Hindlimb muscle (tissue), 1 donor: Measurements from ENCODE around the gene PNMA8B. TPM values are rescaled to one million over a fixed set of nuclear protein-coding genes. Genes with fewer than 3 reads are reported as not detected.
"Not testable (repeated sequence)": the region's sequence is repeated elsewhere in the genome, so short reads cannot be mapped to it uniquely, and the experiment has no call there.

Experiments used
- DNase-seq: peaks from one replicate; pipeline ENCODE4 v3.0.0-alpha.2; 2013
- polyA plus RNA-seq: library from polyadenylated mRNA; unstranded; fragments of 120-200 nt; gene quantifications from one replicate; pipeline ENCODE4 v1.2.1, GENCODE V29; 2013; ENCODE audit not compliant: insufficient read length

Gene PNMA8B
- polyA plus RNA-seq, 1 donor, result 3.0 TPM

DNA sequence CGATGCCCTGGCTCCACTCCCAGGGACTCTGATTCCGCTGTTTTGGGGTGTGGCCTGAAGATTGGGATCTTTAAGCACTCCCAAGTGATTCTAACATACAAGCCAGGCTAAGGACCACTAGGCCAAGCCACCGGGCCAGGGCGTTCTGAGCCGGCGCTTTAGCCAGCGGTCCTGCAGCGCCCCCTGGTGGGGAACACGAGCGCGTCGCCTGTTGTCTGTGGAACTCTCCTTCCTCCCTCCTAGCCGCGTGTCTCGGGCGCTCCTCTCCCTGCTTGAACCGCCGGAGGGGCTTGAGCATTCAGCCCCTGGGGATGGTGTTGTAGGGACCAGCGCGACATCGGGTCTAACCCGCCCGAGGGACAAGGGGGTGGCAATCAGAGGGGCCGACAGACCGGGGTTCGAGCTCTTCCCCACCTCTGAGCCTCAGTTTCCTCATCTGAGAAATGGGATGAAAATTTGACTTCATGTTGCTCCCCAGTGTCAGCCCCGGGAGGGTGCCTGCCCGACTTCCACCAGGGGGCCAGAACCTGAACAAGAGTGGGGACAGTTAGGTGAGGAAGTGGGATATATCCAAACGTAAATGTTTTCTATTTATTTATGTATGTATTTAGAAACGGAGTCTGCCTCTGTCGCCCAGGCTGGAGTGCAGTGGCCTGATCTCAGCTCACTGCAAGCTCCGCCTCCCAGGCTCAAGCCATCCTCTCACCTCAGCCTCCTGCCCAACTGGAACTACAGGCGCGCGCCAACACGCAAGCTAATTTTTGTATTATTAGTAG lies 18.0 kb upstream of the PNMA8B start:
- DNase-seq, result peak; percentile 86

DNA sequence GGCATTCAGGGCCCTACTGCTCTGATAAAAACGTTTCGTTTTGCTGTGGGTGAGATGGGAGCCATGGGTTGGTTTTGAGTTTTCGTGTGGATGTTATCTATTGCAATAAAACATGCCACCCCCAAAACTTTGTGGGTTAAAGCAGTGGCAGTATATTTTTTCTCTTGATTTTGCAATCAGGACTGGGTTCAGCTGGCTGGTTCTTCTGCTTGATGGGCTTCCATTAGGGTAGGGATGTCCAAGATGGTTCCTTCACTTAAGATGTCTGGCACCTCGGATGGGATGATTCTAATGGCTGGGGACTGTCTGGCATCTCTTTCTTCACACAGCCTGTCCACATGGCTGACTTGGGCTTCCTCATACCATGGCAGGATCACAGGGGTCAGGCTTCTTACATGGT lies 15.6 kb upstream of the PNMA8B start:
- no peak for DNase-seq

DNA sequence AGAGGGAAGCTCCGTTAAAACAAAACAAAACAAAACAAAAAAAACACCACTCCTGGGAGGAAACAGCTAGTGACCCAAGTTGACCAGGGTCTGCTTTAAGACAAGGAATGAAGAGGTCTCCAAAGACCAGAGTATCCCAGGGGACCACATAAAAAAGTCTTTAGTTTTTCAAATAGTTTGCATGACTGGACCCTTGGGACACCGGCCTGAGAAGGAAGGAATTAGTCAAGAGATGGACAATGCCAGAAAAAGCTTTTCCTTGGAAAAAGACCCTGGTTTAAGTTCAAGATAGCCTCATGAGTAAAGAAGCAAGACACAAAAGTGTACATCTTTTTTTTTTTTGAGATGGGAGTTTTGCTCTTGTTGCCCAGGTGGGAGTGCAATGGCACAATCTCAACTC lies 12.5 kb upstream of the PNMA8B start:
- DNase-seq, result no peak

DNA sequence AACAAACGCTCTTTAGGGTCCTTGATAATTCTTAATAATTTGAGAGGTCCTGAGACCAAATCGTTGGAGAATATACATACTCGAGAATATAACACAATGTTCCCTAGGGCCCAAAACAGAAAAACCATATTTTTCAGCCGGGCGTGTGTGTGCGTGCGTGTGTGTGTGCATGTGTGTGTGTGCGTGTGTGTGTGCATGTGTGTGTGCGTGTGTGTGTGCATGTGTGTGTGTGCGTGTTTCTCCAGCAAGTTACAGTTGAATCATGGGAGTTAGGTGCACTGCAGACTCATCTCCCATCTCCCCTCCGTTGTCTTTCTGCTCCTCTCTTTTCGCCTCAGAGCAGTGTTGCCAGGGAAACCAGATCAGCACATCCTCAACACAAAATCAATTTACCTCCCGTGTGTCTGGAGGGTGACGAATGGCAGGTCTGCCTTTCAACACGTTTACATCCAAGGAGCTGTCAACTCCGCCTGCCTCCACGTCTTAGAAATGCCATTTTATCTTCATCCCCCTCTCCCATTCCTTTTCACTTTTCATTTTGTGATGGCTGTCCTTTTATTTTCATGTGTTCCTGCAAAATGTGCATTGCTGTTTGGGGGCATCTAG lies 8.3 kb upstream of the PNMA8B start:
- DNase-seq, result no peak

DNA sequence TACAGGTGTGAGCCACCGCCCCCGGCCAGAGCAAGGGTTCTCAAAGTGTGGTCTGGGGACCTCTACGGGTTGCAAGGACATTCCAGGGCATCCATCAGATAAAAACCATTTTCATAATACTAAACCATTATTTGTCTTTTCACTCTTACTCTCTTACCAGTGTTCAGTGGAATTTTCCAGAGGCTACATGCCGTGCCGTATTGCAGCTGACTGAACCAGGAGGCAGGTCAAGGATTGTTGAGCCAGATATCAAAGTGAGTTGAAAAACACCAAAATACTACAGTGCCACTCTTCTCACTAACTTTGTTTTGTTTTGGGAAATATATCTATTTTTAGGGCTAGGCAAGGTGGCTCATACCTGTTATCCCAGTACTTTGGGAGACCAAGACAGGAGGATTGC lies 7.2 kb upstream of the PNMA8B start:
- DNase-seq, result no peak

DNA sequence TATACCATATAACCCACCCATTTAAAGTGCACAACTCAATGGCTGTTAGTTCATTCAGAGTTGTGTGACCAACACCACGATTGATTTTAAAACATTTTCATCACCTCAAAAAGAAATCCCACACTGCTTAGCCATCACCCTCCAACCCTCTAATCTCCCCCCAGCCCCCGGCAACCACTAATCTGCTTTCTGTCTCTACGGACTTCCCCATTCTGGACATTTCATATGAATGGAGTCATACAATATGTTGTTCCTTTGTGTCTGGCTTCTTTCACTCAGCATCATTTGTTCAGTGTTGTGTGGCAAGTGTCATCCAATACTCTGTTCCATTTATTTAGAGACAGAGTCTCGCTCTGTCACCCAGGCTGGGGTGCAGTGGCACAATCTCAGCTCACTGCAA lies 4.0 kb upstream of the PNMA8B start:
- DNase-seq, result no peak

DNA sequence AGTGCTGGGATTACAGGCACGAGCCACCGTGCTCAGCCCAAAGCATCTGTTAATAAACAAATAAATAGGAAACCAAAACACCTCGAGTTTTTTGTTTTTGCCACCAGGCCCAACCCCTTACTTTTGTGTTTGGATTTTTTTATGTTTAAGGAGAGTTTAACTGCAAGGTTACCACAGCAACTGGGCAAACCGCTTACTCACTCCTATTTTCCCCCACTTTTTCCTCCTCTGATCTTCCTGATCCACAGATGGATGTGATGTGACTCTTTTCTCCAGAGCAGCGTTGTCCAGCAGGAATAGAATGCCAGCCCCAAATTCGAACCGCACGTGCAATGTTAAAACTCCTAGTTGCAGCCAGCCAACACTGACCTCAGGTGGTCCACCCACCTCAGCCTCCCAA lies 2.1 kb upstream of the PNMA8B start:
- no peak for DNase-seq

DNA sequence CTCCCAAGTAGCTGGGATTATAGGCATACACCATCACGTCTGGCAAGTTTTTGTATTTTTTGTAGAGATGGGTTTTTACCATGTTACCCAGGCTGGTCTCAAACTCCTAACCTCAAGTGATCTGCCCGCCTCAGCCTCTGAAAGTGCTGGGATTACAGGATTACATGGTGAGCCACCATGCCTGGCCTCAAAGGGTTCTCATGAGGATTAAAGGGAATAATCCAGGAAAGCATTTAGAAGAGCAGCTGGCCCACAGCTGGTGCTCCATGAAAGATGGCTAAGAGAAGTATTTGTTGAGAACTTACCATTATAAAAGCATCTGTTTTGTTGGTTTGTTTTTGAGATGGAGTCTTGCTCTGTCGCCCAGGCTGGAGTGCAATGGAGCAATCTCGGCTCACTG lies 1.2 kb upstream of the PNMA8B start:
- not testable (repeated sequence) for DNase-seq

DNA sequence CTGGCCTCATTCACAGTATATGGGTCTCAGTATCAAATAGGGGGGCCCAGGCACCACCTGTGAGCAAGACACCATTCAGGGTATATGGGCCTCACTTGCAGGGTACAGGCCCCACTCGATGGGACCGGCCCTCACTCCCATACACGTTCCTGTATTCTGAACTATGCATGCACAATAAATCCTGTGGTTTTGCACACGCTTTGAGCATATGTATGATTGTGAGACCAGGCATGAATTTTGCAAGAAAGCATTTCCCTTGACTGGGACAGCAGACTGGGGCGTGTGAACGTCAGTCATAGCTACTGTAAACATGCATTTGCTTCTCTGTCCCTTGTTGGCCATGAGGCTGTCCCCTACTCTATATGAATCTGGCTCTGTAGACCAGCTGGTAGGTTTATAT lies 637 bp upstream of the PNMA8B start:
- DNase-seq, result no peak

DNA sequence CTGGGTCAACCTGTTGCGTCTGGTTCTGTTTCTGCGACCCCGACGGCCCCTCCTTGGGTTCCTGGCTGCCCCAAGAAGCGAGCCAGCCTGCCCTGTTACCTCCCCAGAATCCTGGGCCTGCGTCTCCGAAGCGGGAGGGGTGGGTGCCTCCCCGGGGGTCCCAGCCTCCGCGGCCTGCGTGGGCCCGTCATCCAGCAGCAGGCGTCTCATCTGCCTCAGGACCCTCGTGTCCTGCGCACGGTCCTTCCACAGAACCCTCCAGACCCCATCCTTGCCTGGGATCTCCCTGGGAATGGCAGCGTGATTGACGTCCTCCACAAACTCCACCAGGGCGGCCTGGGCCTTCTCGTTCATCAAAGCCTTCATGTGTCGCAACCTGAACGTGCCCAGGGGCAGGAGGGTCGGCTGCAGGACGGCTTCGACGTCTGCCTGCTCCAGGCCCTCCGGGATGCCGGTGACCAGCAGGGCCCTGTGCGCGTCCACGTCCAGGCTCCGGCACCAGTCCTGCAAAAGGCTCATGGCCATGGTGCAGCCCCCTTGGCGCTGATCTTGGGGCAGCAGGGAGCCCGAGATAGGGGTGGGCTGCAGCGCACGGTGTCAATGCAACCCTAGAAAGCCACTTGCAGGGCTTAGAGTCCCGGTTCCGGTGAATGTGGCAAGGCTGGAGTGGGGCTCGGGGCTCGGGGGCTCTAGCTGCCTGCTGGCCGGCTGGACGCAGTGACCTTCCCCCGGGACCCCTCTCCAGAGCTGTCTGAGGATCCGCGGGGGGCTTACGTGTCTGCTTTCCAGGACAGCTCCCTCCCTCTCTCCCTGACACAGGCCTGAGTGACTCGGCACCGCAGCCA lies 504 bp downstream of the PNMA8B start:
- DNase-seq, result no peak

DNA sequence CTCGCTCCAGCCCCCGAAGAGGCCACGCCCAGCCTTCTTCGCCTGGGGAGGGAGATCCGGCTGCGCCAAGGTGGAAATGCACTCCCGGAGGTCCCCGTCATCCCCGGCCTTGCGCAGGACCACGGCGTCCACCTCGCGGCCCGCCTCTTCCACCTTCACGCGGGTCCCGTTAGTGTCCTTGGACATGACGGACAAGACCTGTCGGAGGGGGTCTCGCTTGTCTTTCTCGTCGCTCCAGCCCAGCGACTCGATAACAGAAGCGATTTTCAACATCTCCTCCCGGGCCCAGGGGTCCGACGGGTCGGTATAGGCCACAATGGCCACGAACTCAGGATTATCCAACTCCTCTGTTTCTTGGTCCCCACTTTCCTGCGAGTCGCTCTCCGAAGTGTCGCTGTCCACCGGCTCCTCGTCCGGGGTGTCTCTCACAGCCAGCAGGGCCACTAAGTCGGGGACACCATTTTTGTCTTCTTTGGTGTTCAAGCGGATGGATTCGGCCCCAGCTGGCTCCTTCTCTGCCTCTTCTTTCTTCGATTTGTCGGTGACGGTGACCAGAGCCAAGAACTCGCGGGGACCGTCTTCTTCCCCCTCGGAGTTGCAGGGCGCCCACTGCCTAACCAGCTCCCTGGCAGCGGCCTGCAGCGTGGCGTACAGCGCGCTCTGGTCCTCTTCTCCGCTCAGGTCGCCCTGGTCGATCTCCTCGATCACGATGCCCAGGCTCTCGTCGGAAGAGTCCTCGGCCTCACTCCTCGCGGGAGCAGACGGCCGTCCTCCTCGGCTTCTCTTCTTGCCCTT lies 1.3 kb downstream of the PNMA8B start:
- DNase-seq, result no peak

DNA sequence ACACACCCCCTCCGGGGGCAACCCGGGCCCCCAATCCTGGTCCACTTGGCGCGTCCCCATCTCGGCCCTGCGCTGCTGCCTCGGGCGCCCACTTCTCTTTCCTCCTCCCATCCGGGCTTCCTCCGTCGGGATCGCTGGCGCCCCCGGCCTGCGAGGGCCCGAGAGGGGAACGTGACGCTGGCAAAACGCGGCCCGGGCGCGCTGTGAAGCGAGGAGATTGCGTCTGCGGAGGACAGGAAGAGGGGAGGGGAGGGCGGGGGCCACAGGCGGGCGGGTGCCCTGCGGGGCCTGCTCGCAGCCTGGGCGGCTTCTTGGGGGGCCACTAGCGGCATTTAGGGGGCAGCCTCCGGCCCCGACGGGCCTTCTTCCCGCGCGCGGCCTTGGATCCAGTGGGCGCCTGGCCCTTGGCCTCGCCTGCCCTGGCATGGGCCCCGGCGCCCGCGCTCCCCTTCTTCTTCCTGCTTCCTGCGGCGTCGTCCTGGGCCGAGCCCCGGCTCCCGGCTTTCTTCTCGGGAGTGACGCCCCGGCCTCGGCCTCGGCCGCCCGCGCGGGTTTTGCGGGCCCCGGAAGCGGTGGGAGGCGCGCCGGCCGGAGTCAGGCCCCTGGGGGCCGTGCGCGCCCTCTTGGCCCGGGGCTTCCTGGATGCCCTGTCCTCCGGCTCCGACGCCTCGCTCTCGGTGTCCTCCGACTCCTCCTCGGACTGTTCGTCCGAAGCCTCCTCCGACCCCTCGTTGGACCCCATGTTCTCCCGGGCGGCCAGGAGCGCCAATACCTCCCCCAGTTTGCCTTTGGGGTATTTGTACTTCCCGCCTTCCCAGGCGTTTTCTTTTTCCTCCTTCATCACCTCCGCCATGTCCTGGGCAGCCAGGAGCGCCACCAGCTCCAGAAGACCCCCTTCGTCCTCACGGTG lies 2.2 kb downstream of the PNMA8B start:
- peak; percentile 47 for DNase-seq

DNA sequence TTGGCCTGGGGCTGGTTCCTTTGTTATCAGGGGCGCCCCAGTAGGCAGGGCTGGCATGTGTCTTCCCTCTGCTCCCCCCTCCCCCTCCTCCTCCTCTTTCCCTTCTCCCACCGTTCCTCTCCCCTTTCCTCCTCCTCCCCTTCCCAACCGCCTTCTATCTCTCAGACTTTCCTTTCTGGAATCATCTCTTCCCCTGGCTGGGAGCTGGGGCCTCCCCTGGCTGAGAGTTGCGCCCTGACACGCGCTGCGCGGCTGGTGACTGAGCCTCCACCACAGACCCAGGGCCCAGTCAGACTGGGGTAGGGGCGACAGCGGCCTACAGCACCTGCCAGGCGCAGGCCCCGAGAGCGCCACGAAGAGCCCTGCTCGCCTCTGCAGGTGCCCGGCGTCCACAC lies 2.8 kb downstream of the PNMA8B start:
- peak; percentile 52 for DNase-seq

DNA sequence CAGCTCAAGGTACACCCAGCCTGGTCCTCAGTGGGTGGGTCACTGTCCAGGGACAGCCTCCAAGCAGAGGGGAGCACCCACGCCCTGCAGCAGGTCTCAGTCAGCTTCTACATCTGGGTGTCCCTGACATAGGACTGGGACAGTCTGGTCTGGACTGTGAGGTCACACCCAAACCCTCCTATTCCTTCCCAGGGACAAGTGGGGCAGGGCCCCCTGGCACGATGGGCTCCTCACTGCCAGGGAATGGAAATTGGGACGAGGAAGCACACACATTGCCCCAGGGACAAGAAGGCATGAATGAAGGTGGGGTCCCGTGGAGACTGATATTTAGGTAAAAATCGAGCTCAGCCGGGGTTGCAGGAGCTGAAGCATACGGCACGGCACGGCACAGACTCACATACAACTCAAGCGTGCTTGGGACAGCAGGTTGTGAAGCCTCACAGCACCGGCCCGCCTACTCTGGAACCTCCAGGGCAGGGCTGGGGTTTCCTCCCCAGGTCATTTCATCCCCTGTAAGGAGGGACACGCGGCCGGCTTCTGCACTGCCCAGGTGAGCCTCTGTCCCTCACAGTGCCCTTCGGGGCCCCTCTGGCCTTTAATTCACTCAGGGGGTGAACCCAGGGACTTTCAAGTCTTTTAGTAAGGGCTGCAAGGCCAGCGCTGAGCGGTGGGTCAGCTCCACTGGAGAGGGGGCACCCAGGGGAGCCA lies 3.5 kb downstream of the PNMA8B start:
- no peak for DNase-seq

DNA sequence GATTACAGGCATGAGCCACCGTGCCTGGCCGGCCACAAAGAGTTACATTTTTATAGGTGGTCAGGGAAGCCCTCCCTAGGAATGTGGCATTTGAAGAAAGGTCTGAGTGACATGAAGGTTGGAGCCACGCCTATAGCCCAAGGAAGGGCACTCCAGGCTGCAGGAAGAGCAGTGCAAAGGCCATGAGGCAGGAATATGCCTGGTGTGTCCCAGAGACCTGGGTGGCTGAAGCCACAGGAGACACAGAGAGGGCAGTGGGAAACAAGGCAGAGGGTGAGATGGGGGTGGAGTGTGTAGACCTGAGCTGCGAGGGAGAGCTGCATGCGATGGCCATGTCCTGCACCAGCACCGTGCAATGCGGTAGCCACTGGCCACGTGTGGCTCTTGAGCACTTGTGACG lies 4.9 kb downstream of the PNMA8B start:
- no peak for DNase-seq

DNA sequence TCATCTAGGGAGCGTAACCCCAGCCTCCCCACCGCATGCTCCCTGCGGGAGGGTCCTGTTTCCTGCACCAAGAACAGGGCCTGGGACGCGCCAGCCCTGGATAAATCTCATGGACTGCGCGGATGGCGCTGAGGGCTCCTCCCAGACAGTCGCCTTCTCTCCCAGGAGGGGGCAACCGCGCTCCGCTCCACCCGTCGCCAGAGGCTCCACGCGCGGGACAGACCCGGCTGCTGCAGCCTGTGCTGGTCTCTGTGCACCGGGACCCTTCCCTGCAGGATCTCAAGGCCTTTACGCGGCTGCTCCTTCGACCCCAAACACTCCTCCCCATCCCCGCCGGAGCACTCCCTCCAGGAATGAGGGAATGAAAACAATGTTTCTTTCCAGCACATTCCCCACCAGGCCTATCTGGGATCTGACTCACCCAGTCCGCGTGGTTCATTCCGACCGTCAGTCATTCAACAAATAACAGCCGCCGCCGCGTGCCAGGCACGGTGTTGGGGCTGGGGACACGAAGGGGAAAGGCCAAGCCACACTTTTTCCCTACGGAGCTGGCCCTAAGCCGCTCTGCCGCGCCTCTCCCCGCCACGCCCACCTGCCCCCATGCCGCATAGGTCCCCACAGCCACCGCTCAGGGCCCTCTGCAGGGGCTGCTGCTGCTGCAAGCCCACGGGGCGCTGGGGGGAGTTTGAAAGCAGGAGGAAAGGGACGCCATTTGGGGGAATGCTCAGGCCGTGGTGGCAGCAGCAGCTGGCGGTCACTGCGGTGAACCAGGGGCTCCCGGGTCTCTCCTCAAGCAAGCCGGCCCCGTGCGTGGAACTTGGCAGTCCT lies 6.0 kb downstream of the PNMA8B start:
- no peak for DNase-seq

DNA sequence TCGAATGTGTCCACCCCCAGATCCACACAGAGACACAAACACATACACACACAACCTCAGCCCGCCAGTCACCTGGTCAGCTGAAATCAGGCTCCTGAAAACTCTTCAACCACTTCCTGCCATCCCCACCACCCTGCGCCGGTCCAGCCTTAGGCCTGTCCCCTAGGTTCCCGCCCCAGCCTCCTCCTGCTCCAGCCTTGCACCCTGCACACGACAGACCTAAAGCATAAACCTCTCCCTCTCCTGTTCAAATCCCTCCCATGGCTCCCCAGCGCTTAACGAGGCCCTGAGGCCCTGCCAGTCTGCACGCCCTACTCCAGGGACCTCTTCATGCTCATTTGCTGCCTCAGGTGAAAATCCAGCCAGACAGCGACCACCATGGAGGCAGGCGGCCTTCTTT lies 7.1 kb downstream of the PNMA8B start:
- no peak for DNase-seq

DNA sequence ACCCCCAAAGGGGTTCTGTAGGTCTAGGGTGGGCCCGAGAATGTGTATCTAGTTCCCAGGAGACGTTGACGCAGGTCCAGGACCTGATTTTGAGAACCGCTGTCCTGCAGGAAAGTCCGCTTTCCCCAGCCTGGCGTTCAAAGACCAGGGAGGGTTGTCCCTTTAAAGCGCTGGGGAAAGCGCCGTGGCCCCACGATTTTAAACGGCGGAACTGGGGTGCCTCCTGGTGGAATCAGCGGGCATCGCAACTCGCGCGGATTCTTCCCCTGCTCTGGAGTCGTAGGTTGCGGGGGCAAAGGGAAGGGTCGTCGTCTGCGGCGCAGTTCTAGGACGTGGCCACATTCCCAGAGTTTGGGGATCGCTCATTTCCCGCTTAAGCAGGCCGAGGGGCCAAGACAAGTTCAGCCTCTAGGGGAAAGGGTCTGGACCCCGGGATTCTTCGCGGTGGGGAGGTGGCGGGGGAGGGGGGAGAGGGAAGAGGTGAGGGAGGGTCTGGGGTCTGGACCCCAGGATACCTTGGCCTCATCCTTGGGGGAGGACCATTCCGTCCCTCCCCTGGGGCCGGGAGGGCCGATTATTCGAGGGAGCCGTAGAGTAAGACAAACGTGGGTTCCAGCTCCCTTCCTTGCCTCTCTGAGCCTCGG lies 7.7 kb downstream of the PNMA8B start:
- peak; percentile 84 for DNase-seq

DNA sequence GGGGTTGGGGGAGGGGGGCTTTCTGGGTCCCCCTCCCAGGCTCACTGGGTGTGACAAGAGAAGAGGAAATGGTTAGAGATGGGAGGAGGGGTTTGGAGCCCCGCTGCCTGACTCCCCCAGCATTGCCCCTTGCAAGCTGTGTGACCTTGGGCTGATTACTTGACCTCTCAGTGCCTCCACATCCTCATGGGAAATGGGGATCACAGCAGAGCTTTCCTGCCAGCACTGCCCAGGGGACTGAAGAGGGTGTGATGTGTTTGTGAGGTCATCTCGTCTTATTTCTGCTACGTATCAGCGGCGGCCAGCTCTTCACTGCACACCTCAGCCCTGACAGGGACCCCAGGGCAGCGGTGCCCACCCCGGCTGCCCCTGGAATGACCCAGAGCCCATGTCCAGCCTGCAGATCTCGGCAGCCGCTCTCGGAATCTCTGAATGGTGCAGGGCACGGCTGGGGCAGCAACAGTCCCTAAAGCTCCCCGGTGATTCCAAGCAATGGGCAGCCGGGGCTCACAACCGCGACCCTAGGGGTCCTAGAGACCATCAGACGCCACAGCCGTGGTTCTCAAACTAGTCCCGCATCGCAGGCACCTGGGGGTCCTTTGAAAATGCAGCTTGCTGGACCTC lies 8.4 kb downstream of the PNMA8B start:
- no peak for DNase-seq
